Measurements from ENCODE around the gene BMPR1B. TPM values are rescaled to one million over a fixed set of nuclear protein-coding genes. Genes with fewer than 3 reads are reported as not detected.

BMPR1B gene
- total RNA-seq, 1 experiment from 2014 or later, result 7.1 TPM

GRCh38 chr4:95158626-95159025 is 400.9 kb downstream of the BMPR1B start:
- H3K9me3 ChIP-seq (ENCODE audit: low read length), result no peaks in the 10 kb centered on the region
- DNase-seq (no peak), ATAC-seq (no peak)
- TF ChIP-seq CTCF (conservative IDR thresholded peaks at IDR 0.05; ENCODE audit: low read depth, low read length) (no peak), EZH2phosphoT487 (IDR thresholded peaks at IDR 0.05; ENCODE audit: borderline replicate concordance, low read length) (no peak), EZH2 (IDR thresholded peaks at IDR 0.05; ENCODE audit: low read length, unreplicated experiment) (no peak)
- BruUV-seq (replicated peaks), result no TSS peak
- POLR2A ChIA-PET (ENCODE audit: unreplicated experiment), result no interaction called here
- no peaks in the 10 kb centered on the region for H3K36me3 ChIP-seq (ENCODE audit: low read depth, low read length)
- H3K4me1 ChIP-seq (ENCODE audit: insufficient read depth, low read length), result no peaks in the 10 kb centered on the region; the same call in 1 of the 2 replicates
- H4K20me1 ChIP-seq (ENCODE audit: low read length), result no peaks in the 10 kb centered on the region
- H3K27ac ChIP-seq (ENCODE audit: low read length), result no peak overlapping the region
- intact Hi-C loops (cut with micrococcal nuclease), result no loop called here
- no peaks in the 10 kb centered on the region for H3K79me2 ChIP-seq (ENCODE audit: low read length)
- H3K9ac ChIP-seq (ENCODE audit: low read length), result no peak overlapping the region
- H3F3A ChIP-seq (ENCODE audit: low read length, unreplicated experiment), result no peaks in the 10 kb centered on the region
- H3K9me2 ChIP-seq (replicated peaks; ENCODE audit: low read length), result no peaks in the 10 kb centered on the region
- CTCF ChIA-PET, result no interaction called here
- H3K4me2 ChIP-seq (ENCODE audit: low read length), result no peak overlapping the region
- H3K4me3 ChIP-seq (ENCODE audit: low read length), result no peak overlapping the region
- H3K27me3 ChIP-seq (ENCODE audit: low read length), result no peaks in the 10 kb centered on the region
- no peak overlapping the region for H2AFZ ChIP-seq (ENCODE audit: low read length)

GRCh38 chr4:95159384-95159783 is 401.6 kb downstream of the BMPR1B start:
- Histone ChIP-seq H3K27ac (ENCODE audit: low read length) (no peak overlapping the region), H3K36me3 (ENCODE audit: low read depth, low read length) (no peaks in the 10 kb centered on the region), H3K79me2 (ENCODE audit: low read length) (no peaks in the 10 kb centered on the region), H3K9me2 (replicated peaks; ENCODE audit: low read length) (no peaks in the 10 kb centered on the region), H3K9ac (ENCODE audit: low read length) (no peak overlapping the region), H2AFZ (ENCODE audit: low read length) (no peak overlapping the region), H3K4me1 (ENCODE audit: insufficient read depth, low read length) (no peaks in the 10 kb centered on the region; the same call in 1 of the 2 replicates), H3K27me3 (ENCODE audit: low read length) (no peaks in the 10 kb centered on the region), H4K20me1 (ENCODE audit: low read length) (no peaks in the 10 kb centered on the region), H3K4me3 (ENCODE audit: low read length) (no peak overlapping the region), H3K9me3 (ENCODE audit: low read length) (no peaks in the 10 kb centered on the region), H3F3A (ENCODE audit: low read length, unreplicated experiment) (no peaks in the 10 kb centered on the region), H3K4me2 (ENCODE audit: low read length) (no peak overlapping the region)
- ATAC-seq, result no peak
- TF ChIP-seq CTCF (conservative IDR thresholded peaks at IDR 0.05; ENCODE audit: low read depth, low read length) (no peak), EZH2phosphoT487 (IDR thresholded peaks at IDR 0.05; ENCODE audit: borderline replicate concordance, low read length) (no peak), EZH2 (IDR thresholded peaks at IDR 0.05; ENCODE audit: low read length, unreplicated experiment) (no peak)
- no peak for DNase-seq
- intact Hi-C loops (cut with micrococcal nuclease), result no loop called here
- BruUV-seq (replicated peaks), result no TSS peak
- CTCF ChIA-PET, result no interaction called here
- POLR2A ChIA-PET (ENCODE audit: unreplicated experiment), result no interaction called here

GRCh38 chr4:95161781-95162469 is 404.2 kb downstream of the BMPR1B start:
- H3F3A ChIP-seq (ENCODE audit: low read length, unreplicated experiment), result no peaks in the 10 kb centered on the region
- no peak for DNase-seq
- H3K9me3 ChIP-seq (ENCODE audit: low read length), result no peaks in the 10 kb centered on the region
- no peaks in the 10 kb centered on the region for H3K27me3 ChIP-seq (ENCODE audit: low read length)
- no peak overlapping the region for H2AFZ ChIP-seq (ENCODE audit: low read length)
- no peak overlapping the region for H3K4me3 ChIP-seq (ENCODE audit: low read length)
- intact Hi-C loops (cut with micrococcal nuclease), result loop anchor here (10.0 kb wide), 4 partner anchors 143 to 1993 kb away; partner anchors contain the start of gene UNC5C
- no peaks in the 10 kb centered on the region for H3K9me2 ChIP-seq (replicated peaks; ENCODE audit: low read length)
- BruUV-seq (replicated peaks), result no TSS peak
- no peaks in the 10 kb centered on the region for H3K79me2 ChIP-seq (ENCODE audit: low read length)
- no peak for TF ChIP-seq EZH2phosphoT487 (IDR thresholded peaks at IDR 0.05; ENCODE audit: borderline replicate concordance, low read length)
- TF ChIP-seq EZH2 (IDR thresholded peaks at IDR 0.05; ENCODE audit: low read length, unreplicated experiment), result no peak
- TF ChIP-seq CTCF (conservative IDR thresholded peaks at IDR 0.05; ENCODE audit: low read depth, low read length), result no peak
- no peaks in the 10 kb centered on the region for H4K20me1 ChIP-seq (ENCODE audit: low read length)
- H3K9ac ChIP-seq (ENCODE audit: low read length), result no peak overlapping the region
- H3K27ac ChIP-seq (ENCODE audit: low read length), result no peak overlapping the region
- POLR2A ChIA-PET (ENCODE audit: unreplicated experiment), result no interaction called here
- H3K36me3 ChIP-seq (ENCODE audit: low read depth, low read length), result no peaks in the 10 kb centered on the region
- CTCF ChIA-PET, result no interaction called here
- no peaks in the 10 kb centered on the region for H3K4me1 ChIP-seq (ENCODE audit: insufficient read depth, low read length)
- ATAC-seq, result no peak
- no peak overlapping the region for H3K4me2 ChIP-seq (ENCODE audit: low read length)

Measured in PC-3 (cell line).